SK-N-MC (cell line): ENCODE measurements around the gene BACH2.

Source experiments
- EZH2 ChIP-seq: fragments of 200-600 bp; sonication (generic); IDR thresholded peaks from one replicate; pipeline ENCODE4 v1.6.1; 2017; ENCODE audit warnings: antibody characterized with exemption
- POLR2AphosphoS5 ChIP-seq: IDR thresholded peaks from 2 replicates; pipeline ENCODE4 v1.6.1; 2012; ENCODE audit warnings: mild to moderate bottlenecking, low read depth, low read length, borderline replicate concordance

GRCh38 chr6:90284236-90285041, 12.2 kb downstream of the BACH2 start:
- TF ChIP-seq POLR2AphosphoS5, result no peak
- TF ChIP-seq EZH2, result no peak
